ENCODE measurements around the gene RTN4.

RTN4 gene

GRCh38 chr2:54941248-54941984 lies 108.8 kb downstream of the RTN4 start:
- TF ChIP-seq FOXP2 (optimal IDR thresholded peaks at IDR 0.05; ENCODE audit: borderline replicate concordance, extremely low read depth, extremely low read length, insufficient read depth): no peak
- no peak for TF ChIP-seq TAF1 (IDR thresholded peaks at IDR 0.05; ENCODE audit: borderline replicate concordance, insufficient read depth, low read length)
- TF ChIP-seq SIN3A (IDR thresholded peaks at IDR 0.05; ENCODE audit: borderline replicate concordance, insufficient read depth, low read length): no peak
- TF ChIP-seq REST (IDR thresholded peaks at IDR 0.05; ENCODE audit: insufficient read depth in 1 of 2, low read depth in 2 of 2, low read length in 2 of 2): no peak
- no peak for TF ChIP-seq POLR2AphosphoS5 (IDR thresholded peaks at IDR 0.05; ENCODE audit: low read depth, low read length)

GRCh38 chr2:54940723-54941122 lies 109.5 kb downstream of the RTN4 start:
- TF ChIP-seq SIN3A (IDR thresholded peaks at IDR 0.05; ENCODE audit: borderline replicate concordance, insufficient read depth, low read length): no peak
- TF ChIP-seq FOXP2 (optimal IDR thresholded peaks at IDR 0.05; ENCODE audit: borderline replicate concordance, extremely low read depth, extremely low read length, insufficient read depth): no peak
- TF ChIP-seq POLR2AphosphoS5 (IDR thresholded peaks at IDR 0.05; ENCODE audit: low read depth, low read length): no peak
- TF ChIP-seq TAF1 (IDR thresholded peaks at IDR 0.05; ENCODE audit: borderline replicate concordance, insufficient read depth, low read length): no peak
- TF ChIP-seq REST (IDR thresholded peaks at IDR 0.05; ENCODE audit: insufficient read depth in 1 of 2, low read depth in 2 of 2, low read length in 2 of 2): no peak

- TF ChIP-seq POLR2AphosphoS5 (IDR thresholded peaks at IDR 0.05; ENCODE audit: low read depth, low read length): no peak
- no peak for TF ChIP-seq REST (IDR thresholded peaks at IDR 0.05; ENCODE audit: insufficient read depth in 1 of 2, low read depth in 2 of 2, low read length in 2 of 2)
- TF ChIP-seq FOXP2 (optimal IDR thresholded peaks at IDR 0.05; ENCODE audit: borderline replicate concordance, extremely low read depth, extremely low read length, insufficient read depth): no peak
- TF ChIP-seq SIN3A (IDR thresholded peaks at IDR 0.05; ENCODE audit: borderline replicate concordance, insufficient read depth, low read length): no peak
- no peak for TF ChIP-seq TAF1 (IDR thresholded peaks at IDR 0.05; ENCODE audit: borderline replicate concordance, insufficient read depth, low read length)
Observed at GRCh38 chr2:54939446-54940118, 110.7 kb downstream of the RTN4 start.

GRCh38 chr2:54936766-54937165 lies 113.5 kb downstream of the RTN4 start:
- TF ChIP-seq POLR2AphosphoS5 (IDR thresholded peaks at IDR 0.05; ENCODE audit: low read depth, low read length): no peak

GRCh38 chr2:54935389-54935788 lies 114.9 kb downstream of the RTN4 start:
- TF ChIP-seq SIN3A (IDR thresholded peaks at IDR 0.05; ENCODE audit: borderline replicate concordance, insufficient read depth, low read length) (no peak), FOXP2 (optimal IDR thresholded peaks at IDR 0.05; ENCODE audit: borderline replicate concordance, extremely low read depth, extremely low read length, insufficient read depth) (no peak), POLR2AphosphoS5 (IDR thresholded peaks at IDR 0.05; ENCODE audit: low read depth, low read length) (no peak), TAF1 (IDR thresholded peaks at IDR 0.05; ENCODE audit: borderline replicate concordance, insufficient read depth, low read length) (no peak), REST (IDR thresholded peaks at IDR 0.05; ENCODE audit: insufficient read depth in 1 of 2, low read depth in 2 of 2, low read length in 2 of 2) (no peak)

Data from PFSK-1 (cell line).